Calu3 (cell line): ENCODE results near the gene GFRA1. TPM values are rescaled to one million over a fixed set of nuclear protein-coding genes. Genes with fewer than 3 reads are reported as not detected.

ENCODE experiments used
- BruUV-seq: library from RNA; stranded (reverse); fragments of 400-500 nt; replicated peaks from 2 replicates; lab custom pipeline; 2021; lab: Mats Ljungman, UMichigan
- CTCF ChIA-PET: fragments of 300-600 bp; sonication (Branson Sonifier 250); formaldehyde crosslinking; loops from one replicate; lab custom pipeline; 2022; ENCODE audit warnings: antibody characterized with exemption; lab: Charles Lee
- DNase-seq: peaks from one replicate; pipeline ENCODE4 v3.0.0; 2022
- H3K27ac Mint-ChIP-seq: one replicate; pipeline ENCODE4 v1.8.0; 2022; ENCODE audit warnings: mixed read lengths; ENCODE audit not compliant: unreplicated experiment
- H3K27me3 Mint-ChIP-seq: one replicate; pipeline ENCODE4 v1.8.0; 2022; ENCODE audit warnings: mixed read lengths; ENCODE audit not compliant: unreplicated experiment
- H3K36me3 Mint-ChIP-seq: one replicate; pipeline ENCODE4 v1.8.0; 2022; ENCODE audit warnings: mild to moderate bottlenecking, moderate library complexity, mixed read lengths; ENCODE audit not compliant: insufficient read depth, unreplicated experiment
- H3K4me1 Mint-ChIP-seq: one replicate; pipeline ENCODE4 v1.8.0; 2022; ENCODE audit warnings: mild to moderate bottlenecking, low read depth, mixed read lengths; ENCODE audit not compliant: unreplicated experiment
- H3K4me3 Mint-ChIP-seq: one replicate; pipeline ENCODE4 v1.8.0; 2022; ENCODE audit warnings: mild to moderate bottlenecking, low read depth, moderate library complexity, mixed read lengths; ENCODE audit not compliant: unreplicated experiment
- H3K9me3 Mint-ChIP-seq: one replicate; pipeline ENCODE4 v1.8.0; 2022; ENCODE audit warnings: low read depth, mixed read lengths; ENCODE audit not compliant: unreplicated experiment
- CTCF ChIP-seq: fragments of 200-600 bp; IDR thresholded peaks from one replicate; pipeline ENCODE4 v1.8.0; 2022; ENCODE audit warnings: antibody characterized with exemption; ENCODE audit not compliant: unreplicated experiment
- intact Hi-C: fragments of 100-400 bp; cut with micrococcal nuclease; formaldehyde crosslinking; loops from one replicate; pipeline ENCODE4 v1.10.0; 2022; ENCODE audit not compliant: unreplicated experiment
- total RNA-seq: library from RNA; stranded (reverse); gene quantifications from 2 replicates; pipeline ENCODE4 v1.2.3, GENCODE V29; 2022

The GFRA1 gene
- total RNA-seq, 1 experiment from 2014 or later: not detected

GRCh38 chr10:116171505-116171904 lies 101.5 kb downstream of the GFRA1 start:
- Mint-ChIP-seq H3K27ac (no peak overlapping the region), H3K9me3 (peaks cover 4% of the 10 kb centered on the region), H3K36me3 (no peaks in the 10 kb centered on the region), H3K4me1 (no peaks in the 10 kb centered on the region), H3K27me3 (peaks cover 14% of the 10 kb centered on the region), H3K4me3 (no peak overlapping the region)
- no peak for DNase-seq
- TF ChIP-seq CTCF: no peak
- CTCF ChIA-PET: no interaction called here
- BruUV-seq: no TSS peak
- intact Hi-C loops: no loop called here

- Mint-ChIP-seq H3K27ac (no peak overlapping the region), H3K36me3 (no peaks in the 10 kb centered on the region), H3K27me3 (peaks cover 14% of the 10 kb centered on the region), H3K9me3 (peaks cover 7% of the 10 kb centered on the region), H3K4me1 (no peaks in the 10 kb centered on the region), H3K4me3 (no peak overlapping the region)
- no peak for TF ChIP-seq CTCF
- no peak for DNase-seq
- intact Hi-C loops: no loop called here
- CTCF ChIA-PET: no interaction called here
- BruUV-seq: no TSS peak
Measured at GRCh38 chr10:116170815-116171250, 102.2 kb downstream of the GFRA1 start.

GRCh38 chr10:116169782-116170445 lies 103.1 kb downstream of the GFRA1 start:
- no peaks in the 10 kb centered on the region for H3K36me3 Mint-ChIP-seq
- no peak for TF ChIP-seq CTCF
- CTCF ChIA-PET: no interaction called here
- DNase-seq: no peak
- peaks cover 7% of the 10 kb centered on the region for H3K9me3 Mint-ChIP-seq
- no TSS peak for BruUV-seq
- intact Hi-C loops: no loop called here
- H3K4me1 Mint-ChIP-seq: no peaks in the 10 kb centered on the region
- H3K27ac Mint-ChIP-seq: no peak overlapping the region
- H3K4me3 Mint-ChIP-seq: no peak overlapping the region
- peaks cover 14% of the 10 kb centered on the region for H3K27me3 Mint-ChIP-seq

GRCh38 chr10:116168745-116169144 lies 104.3 kb downstream of the GFRA1 start:
- no peak for TF ChIP-seq CTCF

More at GRCh38 chr10:116168745-116169144, 104.3 kb downstream of the GFRA1 start:
- H3K27ac Mint-ChIP-seq: no peak overlapping the region
- H3K9me3 Mint-ChIP-seq: peaks cover 7% of the 10 kb centered on the region
- peaks cover 14% of the 10 kb centered on the region for H3K27me3 Mint-ChIP-seq
- no TSS peak for BruUV-seq
- no peaks in the 10 kb centered on the region for H3K4me1 Mint-ChIP-seq
- H3K36me3 Mint-ChIP-seq: no peaks in the 10 kb centered on the region
- intact Hi-C loops: no loop called here
- CTCF ChIA-PET: no interaction called here
- H3K4me3 Mint-ChIP-seq: no peak overlapping the region
- DNase-seq: no peak
